Measurements from ENCODE around the gene ZDHHC4.

Gene ZDHHC4

DNA sequence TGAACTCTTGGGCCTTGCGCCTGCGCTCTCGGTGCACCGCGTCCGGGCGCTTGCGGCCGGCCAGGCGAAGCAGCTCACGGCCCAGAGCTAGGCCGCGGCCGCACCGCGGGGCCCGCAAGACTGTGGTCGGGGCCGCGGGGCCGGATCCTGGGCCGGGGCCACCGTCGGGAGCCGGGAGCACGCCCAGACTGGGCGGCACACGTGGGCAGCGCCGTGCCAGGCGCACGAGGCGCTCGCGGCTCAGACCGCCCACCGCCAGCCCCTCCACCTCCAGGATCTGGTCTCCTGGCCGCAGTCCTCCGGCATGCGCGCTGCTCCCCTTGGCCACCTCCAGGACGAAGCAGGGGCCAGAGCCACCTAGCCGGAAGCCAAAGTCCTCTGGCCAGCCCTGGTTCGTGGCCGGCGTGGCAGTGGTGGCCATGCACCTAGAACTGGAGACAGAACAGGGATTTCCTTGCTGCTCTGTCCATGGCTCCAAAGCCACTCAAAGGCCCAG, 26.2 kb upstream of the ZDHHC4 start, which contains the start of gene GRID2IP:
TSS of gene GRID2IP (minus strand) at position 446 of the 496 bp plus-strand sequence. CDS start at position 421, 25 bp downstream.
- no peaks in the 10 kb centered on the region for H3K4me1 ChIP-seq (ENCODE audit: low read depth, poor library complexity, severe bottlenecking)
- H3K4me2 ChIP-seq, result no peak within 1 kb of the TSS
- TF ChIP-seq CTCF (conservative IDR thresholded peaks at IDR 0.05; ENCODE audit: low read depth, low read length), result no peak
- H3K9ac ChIP-seq, result no peak within 1 kb of the TSS
- H2AFZ ChIP-seq (ENCODE audit: low read depth), result no peak within 1 kb of the TSS
- H3K4me3 ChIP-seq (IDR thresholded peaks at IDR 0.05; ENCODE audit: insufficient read depth, low read depth, low read length), result no peak within 1 kb of the TSS
- no peak within 1 kb of the TSS for H3K27ac ChIP-seq
- no peaks in the 10 kb centered on the region for H4K20me1 ChIP-seq (ENCODE audit: insufficient read depth)
- no peaks in the 10 kb centered on the region for H3K27me3 ChIP-seq (ENCODE audit: insufficient read depth, low read depth)
- no peaks in the 10 kb centered on the region for H3K36me3 ChIP-seq (ENCODE audit: insufficient read depth)
- H3K79me2 ChIP-seq (ENCODE audit: insufficient read depth, low read depth), result no peaks in the 10 kb centered on the region

- Histone ChIP-seq H3K27ac (no peak overlapping the region), H3K4me2 (no peak overlapping the region), H3K79me2 (ENCODE audit: insufficient read depth, low read depth) (no peaks in the 10 kb centered on the region), H4K20me1 (ENCODE audit: insufficient read depth) (no peaks in the 10 kb centered on the region), H3K27me3 (ENCODE audit: insufficient read depth, low read depth) (no peaks in the 10 kb centered on the region), H3K4me1 (ENCODE audit: low read depth, poor library complexity, severe bottlenecking) (no peaks in the 10 kb centered on the region), H2AFZ (ENCODE audit: low read depth) (no peak overlapping the region), H3K9ac (no peak overlapping the region), H3K36me3 (ENCODE audit: insufficient read depth) (no peaks in the 10 kb centered on the region), H3K4me3 (IDR thresholded peaks at IDR 0.05; ENCODE audit: insufficient read depth, low read depth, low read length) (no peak overlapping the region)
- no peak for TF ChIP-seq CTCF (conservative IDR thresholded peaks at IDR 0.05; ENCODE audit: low read depth, low read length)
These were observed 23.7 kb upstream of the ZDHHC4 start for GRCh38 chr7:6553448-6554044.

GRCh38 chr7:6554848-6555247, 22.4 kb upstream of the ZDHHC4 start:
- Histone ChIP-seq H3K27ac (no peak overlapping the region), H4K20me1 (ENCODE audit: insufficient read depth) (no peaks in the 10 kb centered on the region), H3K4me1 (ENCODE audit: low read depth, poor library complexity, severe bottlenecking) (no peaks in the 10 kb centered on the region), H3K27me3 (ENCODE audit: insufficient read depth, low read depth) (no peaks in the 10 kb centered on the region), H3K4me3 (IDR thresholded peaks at IDR 0.05; ENCODE audit: insufficient read depth, low read depth, low read length) (no peak overlapping the region), H2AFZ (ENCODE audit: low read depth) (no peak overlapping the region), H3K36me3 (ENCODE audit: insufficient read depth) (no peaks in the 10 kb centered on the region), H3K9ac (no peak overlapping the region), H3K4me2 (no peak overlapping the region), H3K79me2 (ENCODE audit: insufficient read depth, low read depth) (no peaks in the 10 kb centered on the region)
- TF ChIP-seq CTCF (conservative IDR thresholded peaks at IDR 0.05; ENCODE audit: low read depth, low read length), result no peak

GRCh38 chr7:6556196-6556595, 21.1 kb upstream of the ZDHHC4 start:
- no peak overlapping the region for H3K9ac ChIP-seq
- H3K79me2 ChIP-seq (ENCODE audit: insufficient read depth, low read depth), result no peaks in the 10 kb centered on the region
- H3K36me3 ChIP-seq (ENCODE audit: insufficient read depth), result no peaks in the 10 kb centered on the region
- H3K27ac ChIP-seq, result no peak overlapping the region
- no peaks in the 10 kb centered on the region for H3K4me1 ChIP-seq (ENCODE audit: low read depth, poor library complexity, severe bottlenecking)
- H3K4me2 ChIP-seq, result no peak overlapping the region
- no peaks in the 10 kb centered on the region for H3K27me3 ChIP-seq (ENCODE audit: insufficient read depth, low read depth)
- TF ChIP-seq CTCF (conservative IDR thresholded peaks at IDR 0.05; ENCODE audit: low read depth, low read length), result no peak
- H4K20me1 ChIP-seq (ENCODE audit: insufficient read depth), result no peaks in the 10 kb centered on the region
- H2AFZ ChIP-seq (ENCODE audit: low read depth), result no peak overlapping the region
- H3K4me3 ChIP-seq (IDR thresholded peaks at IDR 0.05; ENCODE audit: insufficient read depth, low read depth, low read length), result no peak overlapping the region

Measured in KMS-11 (cell line).